HUDEP-2 (cell line): ENCODE measurements around the gene TREML4.
"Not testable (repeated sequence)": the region's sequence is repeated elsewhere in the genome, so short reads cannot be mapped to it uniquely, and the experiment has no call there.

Experiments used
- DNase-seq, 76 experiments: peaks; one replicate each; lab custom pipeline; 2025; ENCODE audit not compliant: unreplicated experiment in 76 of 76; lab: John Stamatoyannopoulos, UW

The TREML4 gene

GRCh38 chr6:41228096-41228495, at the start of gene TREML4:
Gene TREML4 (plus strand): TSS chr6:41228349. CDS start chr6:41228428, 79 bp downstream.
- DNase-seq: no peak

- no peak for DNase-seq
These were observed 49.0 kb upstream of the TREML4 start for GRCh38 chr6:41179163-41179562.

GRCh38 chr6:41181566-41181965, 46.6 kb upstream of the TREML4 start:
- DNase-seq: no peak

GRCh38 chr6:41182069-41183034, 45.8 kb upstream of the TREML4 start:
- peak in 58 of 76 experiments; percentile 14 to 72 (median 46) for DNase-seq

- DNase-seq: no peak
These were observed 43.4 kb upstream of the TREML4 start for GRCh38 chr6:41184761-41185160.

- DNase-seq: no peak
These were observed 42.1 kb upstream of the TREML4 start for GRCh38 chr6:41186031-41186562.

- no peak for DNase-seq
These were observed 39.9 kb upstream of the TREML4 start for GRCh38 chr6:41187924-41188886.

GRCh38 chr6:41189046-41189445, 39.1 kb upstream of the TREML4 start:
- DNase-seq: not testable (repeated sequence)

- DNase-seq: no peak
These were observed 38.2 kb upstream of the TREML4 start for GRCh38 chr6:41189967-41190366.

GRCh38 chr6:41190791-41191190, 37.4 kb upstream of the TREML4 start:
- no peak for DNase-seq

- peak in 27 of 76 experiments; percentile 6 to 53 (median 33) for DNase-seq
These were observed 36.6 kb upstream of the TREML4 start for GRCh38 chr6:41191569-41191968.

- DNase-seq: no peak
These were observed 34.9 kb upstream of the TREML4 start for GRCh38 chr6:41193171-41193734.

GRCh38 chr6:41193884-41194283, 34.3 kb upstream of the TREML4 start:
- no peak for DNase-seq

GRCh38 chr6:41194386-41194785, 33.8 kb upstream of the TREML4 start:
- no peak for DNase-seq

- no peak for DNase-seq
These were observed 30.9 kb upstream of the TREML4 start for GRCh38 chr6:41197234-41197633.

- peak in 10 of 76 experiments; percentile 4 to 32 (median 15) for DNase-seq
These were observed 28.4 kb upstream of the TREML4 start for GRCh38 chr6:41199552-41200246.

GRCh38 chr6:41200296-41200900, 27.8 kb upstream of the TREML4 start:
- DNase-seq: peak in 34 of 76 experiments; percentile 5 to 66 (median 35)

- peak in 21 of 76 experiments; percentile 7 to 55 (median 24) for DNase-seq
These were observed 27.0 kb upstream of the TREML4 start, which contains the start of gene TREML2 for GRCh38 chr6:41200901-41201763. Gene TREML2 (minus strand): TSS chr6:41201149. CDS start chr6:41201008, 141 bp downstream.
